BLaER1 treated with 17β-estradiol and CSF1 and Interleukin-3, amounts not matched to agents 10 nM and 100 nM (cell line): ENCODE results near the gene IL2RA.
A peak's percentile ranks its signal among the peaks of the same experiment; 100 is the strongest.

ENCODE experiments used
- H3K27ac ChIP-seq, 11 experiments: shearing (Covaris generic); formaldehyde crosslinking; 2 replicates each; pipeline ENCODE4 v1.8.1; 2022
- H3K27me3 ChIP-seq, 11 experiments: shearing (Covaris generic); formaldehyde crosslinking; 2 replicates each; pipeline ENCODE4 v1.8.1; 2022
- H3K36me3 ChIP-seq, 11 experiments: shearing (Covaris generic); formaldehyde crosslinking; 2 replicates each; pipeline ENCODE4 v1.8.1; 2022
- H3K4me1 ChIP-seq, 10 experiments: shearing (Covaris generic); formaldehyde crosslinking; 2 replicates each; pipeline ENCODE4 v1.8.1; 2022
- H3K4me2 ChIP-seq, 11 experiments: shearing (Covaris generic); formaldehyde crosslinking; 2 replicates each; pipeline ENCODE4 v1.8.1; 2022
- H3K4me3 ChIP-seq, 10 experiments: shearing (Covaris generic); formaldehyde crosslinking; 2 replicates each; pipeline ENCODE4 v1.8.1; 2022
- H3K9ac ChIP-seq, 11 experiments: shearing (Covaris generic); formaldehyde crosslinking; 2 replicates each; pipeline ENCODE4 v1.8.1; 2022
- H3K9me3 ChIP-seq, 11 experiments: shearing (Covaris generic); formaldehyde crosslinking; replicated peaks in 1 of 11; 2 replicates each; pipeline ENCODE4 v1.8.1; 2022
- H4K20me1 ChIP-seq, 11 experiments: shearing (Covaris generic); formaldehyde crosslinking; 2 replicates each; pipeline ENCODE4 v1.8.1; 2022
- Cebpa-rat ChIP-seq, 11 experiments: shearing (Covaris generic); IDR thresholded peaks; 2 replicates each; pipeline ENCODE4 v1.8.1; 2022

IL2RA gene

GRCh38 chr10:6072215-6072934 is 10.2 kb upstream of the IL2RA start:
- Histone ChIP-seq H3K9me3 (no peaks in the 10 kb centered on the region), H3K4me1 (peaks cover 59 to 77% (median 64%) of the 10 kb centered on the region in 10 experiments), H3K4me2 (peak overlapping the region; percentile 70 to 97 (median 84)), H3K36me3 (no peaks in the 10 kb centered on the region), H3K27ac (peak overlapping the region; percentile 43 to 95 (median 82); a peak in 21 of 22 replicates), H3K27me3 (no peaks in the 10 kb centered on the region), H3K4me3 (0 out of 20 replicates have a peak overlapping the region, but pooled peaks of 1 of the 10 experiments have one; percentile 5), H3K9ac (peak overlapping the region in 10 of 11 experiments; percentile 19 to 79 (median 50); a peak in 17 of 22 replicates), H4K20me1 (no peaks in the 10 kb centered on the region)
- peak in 1 of 11 experiments; percentile 49; a peak in 2 of 22 replicates for TF ChIP-seq Cebpa-rat (IDR thresholded peaks at IDR 0.05)

GRCh38 chr10:6071181-6072175 is 9.3 kb upstream of the IL2RA start:
- no peaks in the 10 kb centered on the region for H3K27me3 ChIP-seq
- H3K4me1 ChIP-seq, result peaks cover 68 to 86% (median 73%) of the 10 kb centered on the region in 10 experiments
- TF ChIP-seq Cebpa-rat (IDR thresholded peaks at IDR 0.05), result no peak
- H3K9me3 ChIP-seq, result no peaks in the 10 kb centered on the region
- peak overlapping the region; percentile 70 to 97 (median 84) for H3K4me2 ChIP-seq
- peak overlapping the region; percentile 43 to 95 (median 82); a peak in 21 of 22 replicates for H3K27ac ChIP-seq
- peak overlapping the region in 10 of 11 experiments; percentile 19 to 79 (median 62); a peak in 17 of 22 replicates for H3K9ac ChIP-seq
- no peaks in the 10 kb centered on the region for H4K20me1 ChIP-seq
- H3K4me3 ChIP-seq, result 0 out of 20 replicates have a peak overlapping the region, but pooled peaks of 1 of the 10 experiments have one; percentile 5
- no peaks in the 10 kb centered on the region for H3K36me3 ChIP-seq

GRCh38 chr10:6070660-6071059 is 8.5 kb upstream of the IL2RA start:
- H3K4me3 ChIP-seq, result no peak overlapping the region
- no peaks in the 10 kb centered on the region for H3K9me3 ChIP-seq
- peaks cover 76 to 94% (median 81%) of the 10 kb centered on the region in 10 experiments for H3K4me1 ChIP-seq
- TF ChIP-seq Cebpa-rat (IDR thresholded peaks at IDR 0.05), result peak in 1 of 11 experiments; percentile 18; a peak in 2 of 22 replicates
- H3K27ac ChIP-seq, result peak overlapping the region; percentile 25 to 95 (median 82); a peak in 19 of 22 replicates
- H3K27me3 ChIP-seq, result no peaks in the 10 kb centered on the region
- H3K9ac ChIP-seq, result peak overlapping the region in 8 of 11 experiments; percentile 19 to 79 (median 72); a peak in 13 of 22 replicates
- H3K36me3 ChIP-seq, result no peaks in the 10 kb centered on the region
- H3K4me2 ChIP-seq, result peak overlapping the region; percentile 70 to 97 (median 84)
- no peaks in the 10 kb centered on the region for H4K20me1 ChIP-seq

- TF ChIP-seq Cebpa-rat (IDR thresholded peaks at IDR 0.05), result peak in 3 of 11 experiments; percentile 40 to 65 (median 50); a peak in 5 of 22 replicates
- Histone ChIP-seq H3K27me3 (no peaks in the 10 kb centered on the region), H4K20me1 (no peaks in the 10 kb centered on the region), H3K4me1 (peaks cover 81 to 94% (median 85%) of the 10 kb centered on the region in 10 experiments), H3K4me2 (peak overlapping the region; percentile 70 to 97 (median 84)), H3K36me3 (no peaks in the 10 kb centered on the region), H3K9ac (peak overlapping the region in 8 of 11 experiments; percentile 43 to 79 (median 72); a peak in 16 of 22 replicates), H3K9me3 (no peaks in the 10 kb centered on the region), H3K27ac (peak overlapping the region; percentile 29 to 95 (median 82); a peak in 20 of 22 replicates), H3K4me3 (peak overlapping the region in 4 of 10 experiments; percentile 5 to 38 (median 10); a peak in 6 of 20 replicates)
Observed at GRCh38 chr10:6069081-6069931, 7.1 kb upstream of the IL2RA start.

- peak overlapping the region in 4 of 10 experiments; percentile 3 to 38 (median 10); a peak in 2 of 20 replicates for H3K4me3 ChIP-seq
Observed at GRCh38 chr10:6068422-6068821, 6.3 kb upstream of the IL2RA start.

GRCh38 chr10:6068006-6068405 is 5.8 kb upstream of the IL2RA start:
- Histone ChIP-seq H3K9me3 (no peaks in the 10 kb centered on the region), H3K36me3 (no peaks in the 10 kb centered on the region)

More at GRCh38 chr10:6068422-6068821, 6.3 kb upstream of the IL2RA start:
- no peaks in the 10 kb centered on the region for H3K36me3 ChIP-seq
- H4K20me1 ChIP-seq, result no peaks in the 10 kb centered on the region
- H3K4me2 ChIP-seq, result peak overlapping the region; percentile 70 to 97 (median 84)
- H3K9ac ChIP-seq, result peak overlapping the region in 10 of 11 experiments; percentile 31 to 79 (median 69); a peak in 16 of 22 replicates
- peak overlapping the region; percentile 29 to 95 (median 82); a peak in 20 of 22 replicates for H3K27ac ChIP-seq
- no peak for TF ChIP-seq Cebpa-rat (IDR thresholded peaks at IDR 0.05)
- peaks cover 81 to 89% (median 85%) of the 10 kb centered on the region in 10 experiments for H3K4me1 ChIP-seq
- no peaks in the 10 kb centered on the region for H3K9me3 ChIP-seq
- H3K27me3 ChIP-seq, result no peaks in the 10 kb centered on the region

GRCh38 chr10:6067457-6067856 is 5.3 kb upstream of the IL2RA start:
- H3K4me1 ChIP-seq, result peaks cover 77 to 89% (median 81%) of the 10 kb centered on the region in 10 experiments
- H4K20me1 ChIP-seq, result no peaks in the 10 kb centered on the region
- no peak for TF ChIP-seq Cebpa-rat (IDR thresholded peaks at IDR 0.05)
- H3K27ac ChIP-seq, result peak overlapping the region in 9 of 11 experiments; percentile 48 to 95 (median 82); a peak in 15 of 22 replicates
- no peaks in the 10 kb centered on the region for H3K9me3 ChIP-seq
- H3K36me3 ChIP-seq, result no peaks in the 10 kb centered on the region
- H3K9ac ChIP-seq, result no peak overlapping the region
- no peak overlapping the region for H3K4me3 ChIP-seq
- H3K4me2 ChIP-seq, result peak overlapping the region; percentile 70 to 97 (median 84)
- no peaks in the 10 kb centered on the region for H3K27me3 ChIP-seq

More at GRCh38 chr10:6068006-6068405, 5.8 kb upstream of the IL2RA start:
- H3K27me3 ChIP-seq, result no peaks in the 10 kb centered on the region
- TF ChIP-seq Cebpa-rat (IDR thresholded peaks at IDR 0.05), result no peak
- H4K20me1 ChIP-seq, result no peaks in the 10 kb centered on the region
- H3K4me1 ChIP-seq, result peaks cover 78 to 89% (median 81%) of the 10 kb centered on the region in 10 experiments
- H3K4me3 ChIP-seq, result no peak overlapping the region
- H3K9ac ChIP-seq, result peak overlapping the region in 7 of 11 experiments; percentile 16 to 79 (median 73); a peak in 7 of 22 replicates
- H3K4me2 ChIP-seq, result peak overlapping the region; percentile 70 to 97 (median 84)
- peak overlapping the region; percentile 12 to 95 (median 82); a peak in 19 of 22 replicates for H3K27ac ChIP-seq
